ENCODE results near the gene SULF2. TPM values are rescaled to one million over a fixed set of nuclear protein-coding genes. Genes with fewer than 3 reads are reported as not detected.
"Not testable (repeated sequence)": the region's sequence is repeated elsewhere in the genome, so short reads cannot be mapped to it uniquely, and the experiment has no call there.

The SULF2 gene
- total RNA-seq, 2 donors from 2014 or later = 9.1 to 34.3 TPM

DNA sequence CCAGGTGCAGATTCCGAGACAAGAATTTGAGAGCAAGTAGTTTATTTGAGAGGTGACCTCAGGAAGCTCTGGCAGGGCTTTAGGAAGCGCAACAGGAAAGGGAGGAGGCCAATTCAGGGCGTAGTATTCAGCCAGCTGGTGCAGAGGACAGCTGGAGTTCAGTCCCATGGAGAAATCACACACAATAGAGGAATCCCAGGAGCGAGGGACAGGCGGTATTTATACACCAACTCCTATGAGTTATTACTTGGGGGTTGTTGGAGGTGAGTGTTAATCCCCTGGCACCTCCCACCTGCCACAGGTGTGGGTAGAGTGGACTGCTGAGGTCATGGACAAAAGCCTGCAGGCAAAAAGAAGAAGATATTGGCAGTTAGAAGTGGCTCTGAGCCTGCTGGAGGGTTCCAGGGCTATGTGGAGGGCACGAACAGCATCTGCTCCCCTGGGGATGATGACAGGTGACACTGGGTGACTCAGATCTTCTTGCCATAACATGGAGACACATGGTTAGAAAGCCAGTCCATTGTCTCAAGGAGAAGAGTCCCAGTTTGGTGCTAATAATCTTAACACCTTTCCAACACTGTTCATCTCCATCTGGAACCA, 13.9 kb upstream of the SULF2 start:
- ATAC-seq = no peak
- intact Hi-C loops (cut with DNase I) = no loop called here
- no peaks in the 10 kb centered on the region for H3K4me1 ChIP-seq
- H3K9me3 ChIP-seq = no peaks in the 10 kb centered on the region
- no peak for DNase-seq
- H3K36me3 ChIP-seq (replicated peaks in 1 of 2; ENCODE audit: insufficient read depth in 1 of 2, low read depth in 2 of 2) = no peaks in the 10 kb centered on the region
- H3K27ac ChIP-seq = no peak overlapping the region
- TF ChIP-seq CTCF (IDR thresholded peaks at IDR 0.05) = no peak
- no peak for TF ChIP-seq POLR2A (IDR thresholded peaks at IDR 0.05)
- 40 to 60% methylated on average over 6 of the region's 6 CpGs for WGBS, 2 donors
- H3K4me3 ChIP-seq = no peak overlapping the region
- H3K27me3 ChIP-seq = no peaks in the 10 kb centered on the region

- Histone ChIP-seq H3K9me3 (no peaks in the 10 kb centered on the region), H3K4me3 (no peak overlapping the region), H3K4me1 (no peaks in the 10 kb centered on the region), H3K27ac (no peak overlapping the region), H3K36me3 (replicated peaks in 1 of 2; ENCODE audit: insufficient read depth in 1 of 2, low read depth in 2 of 2) (no peaks in the 10 kb centered on the region), H3K27me3 (no peaks in the 10 kb centered on the region)
- WGBS, 2 donors = 72 to 79% methylated on average over 4 to 9 of the region's 9 CpGs
- no peak for ATAC-seq
- intact Hi-C loops (cut with DNase I) = no loop called here
- no peak for DNase-seq
- no peak for TF ChIP-seq POLR2A (IDR thresholded peaks at IDR 0.05)
- TF ChIP-seq CTCF (IDR thresholded peaks at IDR 0.05) = no peak
These were observed 11.7 kb upstream of the SULF2 start for GRCh38 chr20:47796971-47797370.

DNA sequence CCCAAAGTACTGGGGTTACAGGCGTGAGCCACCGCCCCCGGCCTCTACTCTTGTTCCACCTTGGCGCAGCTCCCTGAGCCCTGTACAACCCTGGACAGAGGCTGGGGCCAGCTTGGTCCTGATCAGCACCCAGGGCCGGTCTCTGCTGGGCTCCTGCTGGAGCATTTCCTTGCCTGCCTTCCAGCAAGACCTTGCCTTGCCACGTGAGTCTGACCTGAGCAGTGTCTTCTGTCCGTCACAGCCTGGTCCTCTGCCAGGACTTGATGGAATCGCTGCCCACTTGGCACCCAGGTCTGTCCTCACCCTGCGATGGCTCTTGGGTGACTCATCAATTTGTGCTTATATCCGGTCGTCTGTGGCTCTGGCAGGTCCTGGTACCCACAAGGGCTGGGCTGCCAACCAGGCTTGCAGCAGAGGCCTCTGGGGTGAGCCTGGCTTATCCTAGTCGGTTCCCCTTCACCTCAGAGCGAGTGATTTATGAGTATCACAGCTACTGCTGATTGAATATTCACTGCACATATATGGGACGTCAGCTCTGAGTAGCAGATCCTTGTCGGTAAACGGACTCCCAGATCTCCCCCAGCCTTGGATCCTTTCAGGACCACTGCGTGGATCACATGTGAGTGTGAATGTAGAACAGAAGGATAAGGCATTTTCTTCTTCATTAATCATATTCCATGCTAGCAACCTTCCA, 10.1 kb upstream of the SULF2 start:
- Histone ChIP-seq H3K27ac (no peak overlapping the region), H3K27me3 (no peaks in the 10 kb centered on the region), H3K9me3 (no peaks in the 10 kb centered on the region), H3K36me3 (replicated peaks in 1 of 2; ENCODE audit: insufficient read depth in 1 of 2, low read depth in 2 of 2) (no peaks in the 10 kb centered on the region), H3K4me1 (no peaks in the 10 kb centered on the region), H3K4me3 (no peak overlapping the region)
- WGBS, 2 donors = 58% methylated on average over 17 of the region's 17 CpGs
- intact Hi-C loops (cut with DNase I) = no loop called here
- TF ChIP-seq POLR2A (IDR thresholded peaks at IDR 0.05) = no peak
- no peak for TF ChIP-seq CTCF (IDR thresholded peaks at IDR 0.05)
- ATAC-seq (no peak), DNase-seq (peak in 2 of 4 donors; percentile 18 to 38)

DNA sequence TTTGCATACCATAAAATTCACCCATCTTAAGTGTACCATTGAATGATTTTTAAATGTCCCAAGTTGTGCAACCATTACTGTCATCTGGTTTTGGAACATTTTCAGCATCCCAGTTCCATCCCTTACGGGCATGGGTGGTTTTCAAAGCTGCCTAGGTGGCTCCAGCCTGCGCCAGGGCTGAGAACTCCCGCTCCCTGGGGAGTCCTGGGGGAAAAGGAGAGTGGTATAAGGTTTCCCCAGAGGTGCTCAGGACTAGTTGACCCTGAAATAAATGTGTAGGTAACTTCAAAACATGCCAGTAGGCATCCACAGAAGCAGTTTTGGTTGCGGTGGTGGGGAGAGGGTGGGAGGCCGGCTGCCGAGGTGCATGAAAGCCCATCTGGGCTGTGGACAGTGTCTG, 9.0 kb upstream of the SULF2 start:
- H3K4me1 ChIP-seq; H3K27ac ChIP-seq; intact Hi-C loops (cut with DNase I); DNase-seq; H3K9me3 ChIP-seq; H3K27me3 ChIP-seq; ATAC-seq; H3K36me3 ChIP-seq (replicated peaks in 1 of 2; ENCODE audit: insufficient read depth in 1 of 2, low read depth in 2 of 2); H3K4me3 ChIP-seq: not testable (repeated sequence)
- 89 to 95% methylated on average over 5 to 6 of the region's 6 CpGs for WGBS, 2 donors

DNA sequence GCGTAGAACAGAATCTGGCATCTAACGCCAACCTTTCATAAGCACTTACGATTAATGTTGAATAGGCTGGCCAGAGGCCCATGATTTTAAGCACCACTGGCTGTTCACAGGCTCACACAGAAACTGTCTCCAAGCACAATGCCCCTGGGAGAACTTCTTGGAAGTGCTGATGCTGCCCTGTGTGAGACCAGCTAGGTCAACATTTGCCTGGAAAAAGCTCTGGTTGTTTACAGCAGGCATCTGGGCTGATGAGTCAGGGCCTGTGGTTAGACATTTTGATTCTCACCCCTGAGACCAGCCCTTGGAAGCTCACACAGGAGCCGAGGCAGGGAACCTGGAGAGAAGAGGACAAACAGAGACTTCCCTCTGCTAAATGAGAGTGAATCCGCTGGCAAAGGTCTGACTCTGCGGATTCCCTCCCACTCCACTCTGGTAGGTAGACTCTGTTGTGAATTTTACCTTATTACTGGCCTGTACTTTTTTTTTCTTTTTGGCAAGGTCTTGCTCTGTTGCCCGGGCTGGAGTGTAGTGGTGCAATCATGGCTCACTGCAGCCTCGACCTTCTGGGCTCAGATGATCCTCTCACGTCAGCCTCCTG, 6.8 kb upstream of the SULF2 start:
- ATAC-seq (peak; percentile 63), DNase-seq (peak; percentile 22 to 73 (median 47))
- Histone ChIP-seq H3K27ac (no peak overlapping the region), H3K9me3 (no peaks in the 10 kb centered on the region), H3K4me3 (no peak overlapping the region), H3K27me3 (peaks cover 0 to 6% of the 10 kb centered on the region in 2 donors), H3K4me1 (no peaks in the 10 kb centered on the region), H3K36me3 (replicated peaks in 1 of 2; ENCODE audit: insufficient read depth in 1 of 2, low read depth in 2 of 2) (no peaks in the 10 kb centered on the region)
- intact Hi-C loops (cut with DNase I) = no loop called here
- TF ChIP-seq POLR2A (IDR thresholded peaks at IDR 0.05) (no peak), CTCF (IDR thresholded peaks at IDR 0.05) (no peak)
- WGBS, 2 donors = 56 to 66% methylated on average over 9 of the region's 9 CpGs

All from body of pancreas (tissue), 4 donors.